GM23338 (cell line): ENCODE measurements around the gene ZNF525. TPM values are rescaled to one million over a fixed set of nuclear protein-coding genes. Genes with fewer than 3 reads are reported as not detected.
A peak's percentile ranks its signal among the peaks of the same experiment; 100 is the strongest.

ENCODE experiments used
- ATAC-seq: fragments of 200-7000 bp; cut with Tn5 transposase; 3 replicates; pipeline ENCODE4 v1.9.1; 2020
- DNase-seq: peaks from one replicate; pipeline ENCODE4 v3.0.0-alpha.2; 2015; ENCODE audit warnings: low spot score
- H2AFZ ChIP-seq: fragments of 200-600 bp; sonication (generic); 2 replicates; pipeline ENCODE4 v1.8.0; 2016; ENCODE audit warnings: antibody characterized with exemption, mild to moderate bottlenecking, moderate library complexity
- H3F3A ChIP-seq: fragments of 200-600 bp; sonication (generic); replicated peaks from 2 replicates; pipeline ENCODE4 v1.8.0; 2017; ENCODE audit warnings: antibody characterized with exemption, mixed run types, low read depth
- H3K27ac ChIP-seq: fragments of 200-600 bp; sonication (generic); 2 replicates; pipeline ENCODE4 v1.6.1; 2016; ENCODE audit warnings: low read depth
- H3K27me3 ChIP-seq: fragments of 200-600 bp; sonication (generic); 2 replicates; pipeline ENCODE4 v1.8.0; 2016; ENCODE audit warnings: mild to moderate bottlenecking, mixed run types, moderate library complexity; ENCODE audit not compliant: insufficient read depth
- H3K36me3 ChIP-seq: fragments of 200-600 bp; sonication (generic); 2 replicates; pipeline ENCODE4 v1.8.0; 2016; ENCODE audit warnings: mild to moderate bottlenecking; ENCODE audit not compliant: insufficient read depth
- H3K4me1 ChIP-seq: fragments of 200-600 bp; sonication (generic); 2 replicates; pipeline ENCODE4 v1.8.0; 2016; ENCODE audit warnings: mild to moderate bottlenecking, moderate library complexity; ENCODE audit not compliant: insufficient read depth
- H3K4me2 ChIP-seq: fragments of 200-600 bp; sonication (generic); 2 replicates; pipeline ENCODE4 v1.7.1; 2017; ENCODE audit warnings: mixed run types
- H3K4me3 ChIP-seq: fragments of 200-600 bp; sonication (generic); 2 replicates; pipeline ENCODE4 v1.6.1; 2016; ENCODE audit warnings: mixed run types
- H3K79me2 ChIP-seq: fragments of 200-600 bp; sonication (generic); replicated peaks from 2 replicates; pipeline ENCODE4 v1.8.0; 2017; ENCODE audit warnings: mild to moderate bottlenecking; ENCODE audit not compliant: insufficient read depth
- H3K9me2 ChIP-seq: fragments of 200-600 bp; sonication (generic); 2 replicates; pipeline ENCODE4 v1.8.0; 2017; ENCODE audit not compliant: insufficient read depth
- H4K20me1 ChIP-seq: fragments of 200-600 bp; sonication (generic); replicated peaks from 2 replicates; pipeline ENCODE4 v1.8.0; 2017; ENCODE audit warnings: mild to moderate bottlenecking; ENCODE audit not compliant: insufficient read depth
- H3K27ac Mint-ChIP-seq: 2 replicates; pipeline ENCODE4 v1.8.0; 2020; ENCODE audit warnings: inconsistent platforms, mild to moderate bottlenecking, moderate library complexity, mixed read lengths
- H3K27me3 Mint-ChIP-seq: 3 replicates; pipeline ENCODE4 v1.8.0; 2022; ENCODE audit warnings: low read depth, mild to moderate bottlenecking, moderate library complexity, mixed read lengths, inconsistent platforms; ENCODE audit not compliant: insufficient read depth, poor library complexity
- H3K36me3 Mint-ChIP-seq: 3 replicates; pipeline ENCODE4 v1.8.0; 2021; ENCODE audit warnings: low read depth, mild to moderate bottlenecking, inconsistent platforms, moderate library complexity, mixed read lengths
- H3K4me1 Mint-ChIP-seq: 3 replicates; pipeline ENCODE4 v1.8.0; 2020; ENCODE audit warnings: mild to moderate bottlenecking, inconsistent platforms, mixed read lengths
- H3K4me3 Mint-ChIP-seq: 3 replicates; pipeline ENCODE4 v1.8.0; 2021; ENCODE audit warnings: moderate library complexity, mild to moderate bottlenecking, inconsistent platforms, mixed read lengths
- H3K9me3 Mint-ChIP-seq: 3 replicates; pipeline ENCODE4 v1.8.0; 2020; ENCODE audit warnings: moderate library complexity, mild to moderate bottlenecking, inconsistent platforms, mixed read lengths
- CREB1 ChIP-seq: fragments of 250-450 bp; sonication (Bioruptor Pico); IDR thresholded peaks from 2 replicates; pipeline ENCODE4 v1.5.0; 2020; ENCODE audit warnings: low read depth, mild to moderate bottlenecking, moderate library complexity
- EZH2 ChIP-seq: fragments of 200-600 bp; sonication (generic); IDR thresholded peaks from one replicate; pipeline ENCODE4 v1.8.0; 2017; ENCODE audit warnings: antibody characterized with exemption, mild to moderate bottlenecking, low read depth; ENCODE audit not compliant: unreplicated experiment
- EZH2phosphoT487 ChIP-seq: fragments of 200-600 bp; sonication (generic); IDR thresholded peaks from one replicate; pipeline ENCODE4 v1.8.1; 2018; ENCODE audit warnings: antibody characterized with exemption; ENCODE audit not compliant: unreplicated experiment
- JUNB ChIP-seq: IDR thresholded peaks from one replicate; pipeline ENCODE4 v1.6.1; 2016; ENCODE audit warnings: antibody characterized with exemption; ENCODE audit not compliant: unreplicated experiment
- POLR2AphosphoS5 ChIP-seq: IDR thresholded peaks from 2 replicates; pipeline ENCODE4 v1.6.1; 2016; ENCODE audit warnings: antibody characterized with exemption, low read depth
- STAT1 ChIP-seq: IDR thresholded peaks from one replicate; pipeline ENCODE4 v1.6.1; 2016; ENCODE audit warnings: antibody characterized with exemption; ENCODE audit not compliant: unreplicated experiment
- ZNF114 ChIP-seq: fragments of 250-450 bp; sonication (Bioruptor Pico); IDR thresholded peaks from 2 replicates; pipeline ENCODE4 v1.5.0; 2020; ENCODE audit warnings: mild to moderate bottlenecking, moderate library complexity
- ZNF331 ChIP-seq: fragments of 250-450 bp; sonication (Bioruptor Pico); IDR thresholded peaks from 2 replicates; pipeline ENCODE4 v1.5.0; 2020; ENCODE audit warnings: low read depth, mild to moderate bottlenecking, moderate library complexity
- polyA plus RNA-seq: library from polyadenylated mRNA; unstranded; fragments of >200 nt; fragmentation: Nextera tagmentation; extraction: Ambion mirVana; gene quantifications from 2 replicates; pipeline ENCODE4 v1.2.1, GENCODE V29; 2016
- total RNA-seq: library from RNA; depleted of rRNA; stranded (reverse); fragments of >200 nt; shearing (Covaris generic); gene quantifications from 2 replicates; pipeline ENCODE4 v1.2.3, GENCODE V29; 2014
- TF ChIP-seq, protein P1 (sequence below): IDR thresholded peaks from one replicate; pipeline ENCODE4 v1.6.1; 2018; ENCODE audit warnings: antibody characterized with exemption; ENCODE audit not compliant: unreplicated experiment
- TF ChIP-seq, protein P2 (sequence below), 2 experiments: fragments of 200-600 bp in 1 of 2; sonication (generic) in 1 of 2; conservative IDR thresholded peaks; 2 replicates each; pipeline versions ENCODE4 v1.5.1 to v1.6.1; 2016 to 2017; ENCODE audit warnings: antibody characterized with exemption in 2 of 2, low read depth in 2 of 2, mild to moderate bottlenecking in 2 of 2, moderate library complexity in 1 of 2
- TF ChIP-seq, protein P3 (sequence below): IDR thresholded peaks from 2 replicates; pipeline ENCODE4 v1.6.1; 2016; ENCODE audit warnings: antibody characterized with exemption

The ZNF525 gene
- total and polyA plus RNA-seq, 2 experiments from 2014 or later: 39.3 to 99.8 TPM

DNA sequence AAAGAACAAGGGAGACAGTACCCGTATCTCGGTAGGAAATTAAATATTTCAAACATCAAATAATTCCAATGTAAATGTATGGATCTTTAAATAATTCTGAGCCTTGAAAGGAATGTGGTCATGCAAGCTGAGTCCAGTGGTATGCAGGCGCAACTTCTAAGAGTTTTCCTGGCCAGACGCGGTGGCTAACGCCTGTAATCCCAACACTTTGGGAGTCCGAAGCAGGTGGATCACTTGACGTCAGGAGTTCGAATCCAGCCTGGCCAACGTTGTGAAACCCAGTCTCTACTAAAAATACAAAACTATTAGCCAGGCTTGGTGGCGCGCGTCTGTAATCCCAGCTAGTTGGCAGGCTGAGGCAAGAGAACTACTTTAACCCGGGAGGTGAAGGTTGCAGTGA, 33.0 kb upstream of the ZNF525 start (continued):
- TF ChIP-seq, protein P1, sequence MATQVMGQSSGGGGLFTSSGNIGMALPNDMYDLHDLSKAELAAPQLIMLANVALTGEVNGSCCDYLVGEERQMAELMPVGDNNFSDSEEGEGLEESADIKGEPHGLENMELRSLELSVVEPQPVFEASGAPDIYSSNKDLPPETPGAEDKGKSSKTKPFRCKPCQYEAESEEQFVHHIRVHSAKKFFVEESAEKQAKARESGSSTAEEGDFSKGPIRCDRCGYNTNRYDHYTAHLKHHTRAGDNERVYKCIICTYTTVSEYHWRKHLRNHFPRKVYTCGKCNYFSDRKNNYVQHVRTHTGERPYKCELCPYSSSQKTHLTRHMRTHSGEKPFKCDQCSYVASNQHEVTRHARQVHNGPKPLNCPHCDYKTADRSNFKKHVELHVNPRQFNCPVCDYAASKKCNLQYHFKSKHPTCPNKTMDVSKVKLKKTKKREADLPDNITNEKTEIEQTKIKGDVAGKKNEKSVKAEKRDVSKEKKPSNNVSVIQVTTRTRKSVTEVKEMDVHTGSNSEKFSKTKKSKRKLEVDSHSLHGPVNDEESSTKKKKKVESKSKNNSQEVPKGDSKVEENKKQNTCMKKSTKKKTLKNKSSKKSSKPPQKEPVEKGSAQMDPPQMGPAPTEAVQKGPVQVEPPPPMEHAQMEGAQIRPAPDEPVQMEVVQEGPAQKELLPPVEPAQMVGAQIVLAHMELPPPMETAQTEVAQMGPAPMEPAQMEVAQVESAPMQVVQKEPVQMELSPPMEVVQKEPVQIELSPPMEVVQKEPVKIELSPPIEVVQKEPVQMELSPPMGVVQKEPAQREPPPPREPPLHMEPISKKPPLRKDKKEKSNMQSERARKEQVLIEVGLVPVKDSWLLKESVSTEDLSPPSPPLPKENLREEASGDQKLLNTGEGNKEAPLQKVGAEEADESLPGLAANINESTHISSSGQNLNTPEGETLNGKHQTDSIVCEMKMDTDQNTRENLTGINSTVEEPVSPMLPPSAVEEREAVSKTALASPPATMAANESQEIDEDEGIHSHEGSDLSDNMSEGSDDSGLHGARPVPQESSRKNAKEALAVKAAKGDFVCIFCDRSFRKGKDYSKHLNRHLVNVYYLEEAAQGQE: no peak

DNA sequence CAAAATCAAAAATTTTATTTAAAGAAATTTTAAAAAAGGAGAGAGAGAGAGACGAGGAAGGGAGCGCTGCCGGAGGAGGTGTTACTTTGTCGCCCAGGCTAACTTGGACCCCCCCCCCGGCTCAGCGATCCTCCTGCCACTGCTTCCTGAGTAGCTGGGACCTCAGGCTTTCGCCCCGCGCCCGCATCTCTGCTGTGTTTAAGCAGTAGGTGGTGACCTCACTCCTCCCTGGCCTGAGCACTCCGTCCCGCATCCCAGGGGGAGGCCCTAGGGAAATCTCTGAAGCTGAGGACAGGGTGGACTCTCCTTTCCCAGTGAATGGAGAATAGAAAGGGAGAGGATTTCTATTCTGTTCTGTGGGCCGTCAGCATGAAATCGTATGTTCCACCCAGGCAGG, 32.4 kb upstream of the ZNF525 start:
- no peaks in the 10 kb centered on the region; the same call in 1 of the 2 replicates for H4K20me1 ChIP-seq
- peaks cover 10% of the 10 kb centered on the region for H3K27me3 Mint-ChIP-seq
- peaks cover 4% of the 10 kb centered on the region for H3K4me1 Mint-ChIP-seq
- peak; percentile 82 for DNase-seq
- peak; percentile 59 for ATAC-seq
- H3F3A ChIP-seq: no peaks in the 10 kb centered on the region
- H3K9me2 ChIP-seq: no peaks in the 10 kb centered on the region
- peak overlapping the region; percentile 83; the same call in 1 of the 2 replicates for H3K27ac ChIP-seq
- no peaks in the 10 kb centered on the region for H3K27me3 ChIP-seq
- peaks cover 24% of the 10 kb centered on the region for H3K79me2 ChIP-seq
- peak overlapping the region; percentile 92 for H3K4me3 ChIP-seq
- peaks cover 7% of the 10 kb centered on the region for H3K4me1 ChIP-seq
- peak overlapping the region; percentile 78; the same call in 1 of the 2 replicates for H3K27ac Mint-ChIP-seq
- H3K4me3 Mint-ChIP-seq: peak overlapping the region; percentile 84
- H3K36me3 Mint-ChIP-seq: peaks cover 17% of the 10 kb centered on the region
- H3K36me3 ChIP-seq: no peaks in the 10 kb centered on the region; the same call in 1 of the 2 replicates
- H3K4me2 ChIP-seq: peak overlapping the region; percentile 75
- H2AFZ ChIP-seq: peak overlapping the region; percentile 35; the same call in 1 of the 2 replicates
- peaks cover 27% of the 10 kb centered on the region for H3K9me3 Mint-ChIP-seq
- TF ChIP-seq, protein P2, sequence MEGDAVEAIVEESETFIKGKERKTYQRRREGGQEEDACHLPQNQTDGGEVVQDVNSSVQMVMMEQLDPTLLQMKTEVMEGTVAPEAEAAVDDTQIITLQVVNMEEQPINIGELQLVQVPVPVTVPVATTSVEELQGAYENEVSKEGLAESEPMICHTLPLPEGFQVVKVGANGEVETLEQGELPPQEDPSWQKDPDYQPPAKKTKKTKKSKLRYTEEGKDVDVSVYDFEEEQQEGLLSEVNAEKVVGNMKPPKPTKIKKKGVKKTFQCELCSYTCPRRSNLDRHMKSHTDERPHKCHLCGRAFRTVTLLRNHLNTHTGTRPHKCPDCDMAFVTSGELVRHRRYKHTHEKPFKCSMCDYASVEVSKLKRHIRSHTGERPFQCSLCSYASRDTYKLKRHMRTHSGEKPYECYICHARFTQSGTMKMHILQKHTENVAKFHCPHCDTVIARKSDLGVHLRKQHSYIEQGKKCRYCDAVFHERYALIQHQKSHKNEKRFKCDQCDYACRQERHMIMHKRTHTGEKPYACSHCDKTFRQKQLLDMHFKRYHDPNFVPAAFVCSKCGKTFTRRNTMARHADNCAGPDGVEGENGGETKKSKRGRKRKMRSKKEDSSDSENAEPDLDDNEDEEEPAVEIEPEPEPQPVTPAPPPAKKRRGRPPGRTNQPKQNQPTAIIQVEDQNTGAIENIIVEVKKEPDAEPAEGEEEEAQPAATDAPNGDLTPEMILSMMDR (conservative IDR thresholded peaks at IDR 0.05; ENCODE audit: low read depth in 2 of 2): no peak
- TF ChIP-seq, protein P1: no peak
- TF ChIP-seq STAT1 (no peak), EZH2phosphoT487 (no peak), POLR2AphosphoS5 (no peak), ZNF331 (CRISPR knock-in tag) (no peak), JUNB (no peak), EZH2 (no peak), CREB1 (CRISPR knock-in tag) (no peak), ZNF114 (CRISPR knock-in tag) (no peak)
- TF ChIP-seq, protein P3, sequence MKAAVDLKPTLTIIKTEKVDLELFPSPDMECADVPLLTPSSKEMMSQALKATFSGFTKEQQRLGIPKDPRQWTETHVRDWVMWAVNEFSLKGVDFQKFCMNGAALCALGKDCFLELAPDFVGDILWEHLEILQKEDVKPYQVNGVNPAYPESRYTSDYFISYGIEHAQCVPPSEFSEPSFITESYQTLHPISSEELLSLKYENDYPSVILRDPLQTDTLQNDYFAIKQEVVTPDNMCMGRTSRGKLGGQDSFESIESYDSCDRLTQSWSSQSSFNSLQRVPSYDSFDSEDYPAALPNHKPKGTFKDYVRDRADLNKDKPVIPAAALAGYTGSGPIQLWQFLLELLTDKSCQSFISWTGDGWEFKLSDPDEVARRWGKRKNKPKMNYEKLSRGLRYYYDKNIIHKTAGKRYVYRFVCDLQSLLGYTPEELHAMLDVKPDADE: no peak
